ENCODE results near the gene KIAA1217. TPM values are rescaled to one million over a fixed set of nuclear protein-coding genes. Genes with fewer than 3 reads are reported as not detected.

KIAA1217 gene
- total RNA-seq, 1 experiment from 2014 or later: 18.6 TPM

DNA sequence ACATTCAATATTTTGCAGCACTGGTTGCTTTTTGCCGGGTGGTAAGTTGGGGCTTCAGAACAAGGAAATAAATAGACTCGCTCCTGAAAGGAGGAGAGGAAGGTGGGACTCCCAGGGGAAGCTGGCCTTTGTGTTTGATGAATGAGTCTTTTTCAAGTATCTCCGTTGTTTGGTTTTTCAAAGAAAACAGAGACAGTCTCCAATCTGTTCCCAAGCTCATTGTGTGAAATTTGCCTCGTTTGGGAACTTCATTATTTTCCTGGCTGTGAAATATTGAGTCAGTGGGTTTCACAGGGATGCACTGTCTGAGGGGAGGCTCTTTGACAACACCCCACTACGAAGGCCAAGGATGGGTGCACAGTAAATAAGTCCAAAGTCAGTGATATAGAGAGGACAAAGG is 38.7 kb upstream of the KIAA1217 start:
- H3K4ac ChIP-seq (ENCODE audit: low read depth, low read length): no peak overlapping the region
- no peak overlapping the region for H3K18ac ChIP-seq (ENCODE audit: insufficient read length, low read depth, low read length)
- no peak overlapping the region for H3K56ac ChIP-seq (ENCODE audit: insufficient read length, low read depth, low read length)
- H3K4me1 ChIP-seq (ENCODE audit: insufficient read depth, low read length): no peaks in the 10 kb centered on the region
- H3K79me2 ChIP-seq (ENCODE audit: insufficient read depth, low read length): no peaks in the 10 kb centered on the region
- TF ChIP-seq, protein P1, sequence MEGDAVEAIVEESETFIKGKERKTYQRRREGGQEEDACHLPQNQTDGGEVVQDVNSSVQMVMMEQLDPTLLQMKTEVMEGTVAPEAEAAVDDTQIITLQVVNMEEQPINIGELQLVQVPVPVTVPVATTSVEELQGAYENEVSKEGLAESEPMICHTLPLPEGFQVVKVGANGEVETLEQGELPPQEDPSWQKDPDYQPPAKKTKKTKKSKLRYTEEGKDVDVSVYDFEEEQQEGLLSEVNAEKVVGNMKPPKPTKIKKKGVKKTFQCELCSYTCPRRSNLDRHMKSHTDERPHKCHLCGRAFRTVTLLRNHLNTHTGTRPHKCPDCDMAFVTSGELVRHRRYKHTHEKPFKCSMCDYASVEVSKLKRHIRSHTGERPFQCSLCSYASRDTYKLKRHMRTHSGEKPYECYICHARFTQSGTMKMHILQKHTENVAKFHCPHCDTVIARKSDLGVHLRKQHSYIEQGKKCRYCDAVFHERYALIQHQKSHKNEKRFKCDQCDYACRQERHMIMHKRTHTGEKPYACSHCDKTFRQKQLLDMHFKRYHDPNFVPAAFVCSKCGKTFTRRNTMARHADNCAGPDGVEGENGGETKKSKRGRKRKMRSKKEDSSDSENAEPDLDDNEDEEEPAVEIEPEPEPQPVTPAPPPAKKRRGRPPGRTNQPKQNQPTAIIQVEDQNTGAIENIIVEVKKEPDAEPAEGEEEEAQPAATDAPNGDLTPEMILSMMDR (conservative IDR thresholded peaks at IDR 0.05): no peak
- H4K91ac ChIP-seq (ENCODE audit: insufficient read length, low read depth, low read length): no peak overlapping the region
- H4K5ac ChIP-seq (ENCODE audit: insufficient read length, low read depth, low read length): no peak overlapping the region
- Mint-ChIP-seq H3K27ac (no peak overlapping the region; a peak in 1 of 7 replicates), H3K27me3 (ENCODE audit: low read depth) (no peaks in the 10 kb centered on the region; the same call in 1 of the 2 replicates), H3K9me3 (peaks cover 4 to 17% of the 10 kb centered on the region in 2 experiments), H3K4me3 (no peak overlapping the region), H3K36me3 (ENCODE audit: insufficient read depth in 1 of 3, low read depth in 3 of 3) (peaks cover 0 to 7% (median 0%) of the 10 kb centered on the region in 3 experiments; a peak in 2 of 7 replicates), H3K4me1 (peaks cover 4% of the 10 kb centered on the region in 2 experiments; a peak in 1 of 4 replicates)
- no peak overlapping the region for H3K27ac ChIP-seq (ENCODE audit: insufficient read length, low read depth, low read length)
- no peak overlapping the region for H2BK120ac ChIP-seq (ENCODE audit: low read depth, low read length, poor library complexity, severe bottlenecking)
- H2AK5ac ChIP-seq (ENCODE audit: insufficient read length, low read length): no peak overlapping the region
- no peak overlapping the region for H2BK5ac ChIP-seq (ENCODE audit: insufficient read length, low read length)
- no peak for DNase-seq
- no peaks in the 10 kb centered on the region for H3K23me2 ChIP-seq (ENCODE audit: insufficient read length, low read depth, low read length, poor library complexity, severe bottlenecking)
- no peak overlapping the region for H3K9ac ChIP-seq (ENCODE audit: extremely low read depth, insufficient read length, low read length)
- no peak overlapping the region for H3K4me2 ChIP-seq (ENCODE audit: insufficient read depth, insufficient read length, low read length)
- H2AFZ ChIP-seq (ENCODE audit: low read length): no peak overlapping the region
- H3T11ph ChIP-seq (ENCODE audit: low read length): no peak overlapping the region
- no peaks in the 10 kb centered on the region for H3K79me1 ChIP-seq (ENCODE audit: insufficient read depth, low read depth, low read length, poor library complexity, severe bottlenecking)
- H3K14ac ChIP-seq (ENCODE audit: insufficient read depth, low read length): no peak overlapping the region
- H2BK20ac ChIP-seq (ENCODE audit: low read depth, low read length, poor library complexity, severe bottlenecking): no peak overlapping the region
- H2BK15ac ChIP-seq (ENCODE audit: low read depth, low read length): no peak overlapping the region
- no peak overlapping the region for H2BK12ac ChIP-seq (ENCODE audit: insufficient read length, low read depth, low read length)
- no peak overlapping the region for H3K23ac ChIP-seq (ENCODE audit: insufficient read length, low read depth, low read length)
- H4K8ac ChIP-seq (replicated peaks; ENCODE audit: insufficient read length, low read depth, low read length): no peak overlapping the region
- no peaks in the 10 kb centered on the region for H3K9me3 ChIP-seq (ENCODE audit: control insufficient read depth, low read depth, low read length)
- H3K27me3 ChIP-seq (ENCODE audit: insufficient read depth, low read length): no peaks in the 10 kb centered on the region
- H4K20me1 ChIP-seq (ENCODE audit: control insufficient read depth, insufficient read depth, insufficient read length): no peaks in the 10 kb centered on the region
- WGBS (ENCODE audit: extremely low coverage, insufficient read length, low lambda C conversion rate): no CpG with 5 or more reads among the region's 5 CpGs

All from H9 (cell line).